Measurements from ENCODE around the gene CDH16.

CDH16 gene

GRCh38 chr16:66894948-66895688 lies 23.6 kb downstream of the CDH16 start:
- peak; percentile 89 for TF ChIP-seq CTCF (IDR thresholded peaks at IDR 0.05; ENCODE audit: insufficient read depth, low read length, missing control alignments)
- no peak overlapping the region for H3K4me3 ChIP-seq (ENCODE audit: low read depth, low read length)
- no peak for DNase-seq (ENCODE audit: low read depth, low spot score)
- ChIA-PET POLR2A (interaction anchor here (1.1 to 1.2 kb wide), 2 partner anchors 34 to 40 kb away, joined by 3 to 4 read pairs; no protein-coding TSS in a partner anchor), CTCF (interaction anchor here (0.6 to 24.6 kb wide), 42 partner anchors 9 to 390 kb away, joined by 3 to 350 read pairs (median 4); partner anchors contain the start of genes CDH16, CES3, CIAO2B and MATCAP1)

GRCh38 chr16:66894055-66894454 lies 24.6 kb downstream of the CDH16 start:
- H3K4me3 ChIP-seq (ENCODE audit: low read depth, low read length), result no peak overlapping the region
- POLR2A ChIA-PET, result no interaction called here
- no peak for DNase-seq (ENCODE audit: low read depth, low spot score)
- TF ChIP-seq CTCF (IDR thresholded peaks at IDR 0.05; ENCODE audit: insufficient read depth, low read length, missing control alignments), result no peak
- CTCF ChIA-PET, result interaction anchor here (0.9 to 24.6 kb wide), 19 partner anchors 8 to 345 kb away, joined by 3 to 350 read pairs (median 8); partner anchors contain the start of genes CDH16, CES3, PDP2 and RRAD

- CTCF ChIA-PET, result interaction anchor here (0.8 to 24.6 kb wide), 14 partner anchors 10 to 263 kb away, joined by 3 to 350 read pairs (median 4); partner anchors contain the start of genes CDH16, CES3, PDP2 and RRAD
- DNase-seq (ENCODE audit: low read depth, low spot score), result no peak
- no peak for TF ChIP-seq CTCF (IDR thresholded peaks at IDR 0.05; ENCODE audit: insufficient read depth, low read length, missing control alignments)
- H3K4me3 ChIP-seq (ENCODE audit: low read depth, low read length), result no peak overlapping the region
- POLR2A ChIA-PET, result no interaction called here
Measured at GRCh38 chr16:66891797-66892196, 26.9 kb downstream of the CDH16 start.

- no peak overlapping the region for H3K4me3 ChIP-seq (ENCODE audit: low read depth, low read length)
- DNase-seq (ENCODE audit: low read depth, low spot score), result no peak
- no peak for TF ChIP-seq CTCF (IDR thresholded peaks at IDR 0.05; ENCODE audit: insufficient read depth, low read length, missing control alignments)
- CTCF ChIA-PET, result interaction anchor here (0.7 to 24.6 kb wide), 12 partner anchors 9 to 264 kb away, joined by 3 to 350 read pairs (median 6); partner anchors contain the start of genes CDH16, PDP2 and RRAD
- POLR2A ChIA-PET, result no interaction called here
Measured at GRCh38 chr16:66891360-66891759, 27.3 kb downstream of the CDH16 start.

GRCh38 chr16:66890799-66891198 lies 27.9 kb downstream of the CDH16 start:
- TF ChIP-seq CTCF (IDR thresholded peaks at IDR 0.05; ENCODE audit: insufficient read depth, low read length, missing control alignments), result no peak
- ChIA-PET CTCF (interaction anchor here (0.7 to 24.6 kb wide), 11 partner anchors 9 to 67 kb away, joined by 3 to 350 read pairs (median 10); partner anchors contain the start of genes CDH16, PDP2 and RRAD), POLR2A (no interaction called here)
- DNase-seq (ENCODE audit: low read depth, low spot score), result no peak
- no peak overlapping the region for H3K4me3 ChIP-seq (ENCODE audit: low read depth, low read length)

- ChIA-PET CTCF (interaction anchor here (0.8 to 24.6 kb wide), 6 partner anchors 17 to 64 kb away, joined by 3 to 350 read pairs (median 11); partner anchors contain the start of genes CDH16 and RRAD), POLR2A (interaction anchor here (0.6 kb wide), 1 partner anchor 317 kb away, joined by 3 read pairs; no protein-coding TSS in a partner anchor)
- no peak for DNase-seq (ENCODE audit: low read depth, low spot score)
- H3K4me3 ChIP-seq (ENCODE audit: low read depth, low read length), result no peak overlapping the region
- TF ChIP-seq CTCF (IDR thresholded peaks at IDR 0.05; ENCODE audit: insufficient read depth, low read length, missing control alignments), result no peak
Measured at GRCh38 chr16:66889622-66890021, 29.1 kb downstream of the CDH16 start.

Data from AG04449 (cell line).